Endothelial cell of umbilical vein (primary cell): ENCODE measurements around the gene LIPE. TPM values are rescaled to one million over a fixed set of nuclear protein-coding genes. Genes with fewer than 3 reads are reported as not detected.

Source experiments
- BruUV-seq: library from RNA; stranded (reverse); fragments of 400-500 nt; replicated peaks from 2 replicates; lab custom pipeline; 2021; lab: Mats Ljungman, UMichigan
- CTCF ChIA-PET: fragments of 300-600, 350-600 bp; sonication (Branson Sonifier 250); formaldehyde crosslinking; loops from one replicate; lab custom pipeline; 2021; ENCODE audit warnings: antibody characterized with exemption, inconsistent platforms; lab: Charles Lee
- POLR2A ChIA-PET: fragments of 300-600, 350-600 bp; sonication (Branson Sonifier 250); formaldehyde crosslinking; loops from one replicate; lab custom pipeline; 2021; ENCODE audit warnings: antibody characterized with exemption, inconsistent platforms; lab: Charles Lee
- DNase-seq: peaks from one replicate; pipeline ENCODE4 v3.0.0-alpha.2; 2011; ENCODE audit warnings: low read depth, low spot score
- FAIRE-seq: peaks from 2 replicates; lab custom pipeline; 2011; peaks lifted over from hg19 to GRCh38; lab: Jason Lieb, UNC
- H2AFZ ChIP-seq: 2 replicates; pipeline ENCODE4 v1.6.0; 2012; ENCODE audit warnings: low read depth, low read length, control low read depth, inconsistent platforms
- H3K27ac ChIP-seq: 2 replicates; pipeline ENCODE4 v1.5.1; 2011; ENCODE audit warnings: low read depth, mild to moderate bottlenecking, control low read depth, low read length, moderate library complexity; ENCODE audit not compliant: insufficient read depth
- H3K27me3 ChIP-seq, 2 experiments: 2 replicates each; pipeline versions ENCODE4 v1.6.0 to v1.6.1; 2011; ENCODE audit warnings: low read length in 2 of 2, mixed read lengths in 1 of 2; ENCODE audit not compliant: control insufficient read depth in 2 of 2, insufficient read depth in 2 of 2
- H3K36me3 ChIP-seq, 2 experiments: 2 replicates in 1 of 2; 3 replicates in 1 of 2; pipeline ENCODE4 v1.5.1; 2011; ENCODE audit warnings: low read length in 2 of 2, mild to moderate bottlenecking in 1 of 2, moderate library complexity in 1 of 2; ENCODE audit not compliant: control insufficient read depth in 2 of 2, insufficient read depth in 2 of 2; ENCODE audit errors: extremely low read depth in 1 of 2
- H3K4me1 ChIP-seq: 3 replicates; pipeline ENCODE4 v1.5.1; 2011; ENCODE audit warnings: mild to moderate bottlenecking, low read length; ENCODE audit not compliant: control insufficient read depth, insufficient read depth; ENCODE audit errors: extremely low read depth
- H3K4me2 ChIP-seq: 2 replicates; pipeline ENCODE4 v1.6.1; 2011; ENCODE audit warnings: low read length, control low read depth, mixed read lengths; ENCODE audit not compliant: insufficient read depth
- H3K4me3 ChIP-seq, 3 experiments: fragments of 200-600 bp in 1 of 3; sonication (generic), shearing (Covaris generic) in 1 of 3; replicated peaks in 1 of 3; 2 replicates each; pipeline ENCODE4 v1.5.1; 2011 to 2016; ENCODE audit warnings: control low read depth in 3 of 3, low read length in 3 of 3, mild to moderate bottlenecking in 2 of 3, inconsistent platforms in 1 of 3, low read depth in 1 of 3, moderate library complexity in 1 of 3; ENCODE audit not compliant: insufficient read depth in 1 of 3
- H3K79me2 ChIP-seq: 2 replicates; pipeline ENCODE4 v1.6.0; 2012; ENCODE audit warnings: low read length, inconsistent platforms; ENCODE audit not compliant: control insufficient read depth, insufficient read depth
- H3K9ac ChIP-seq: replicated peaks from 2 replicates; pipeline ENCODE3; 2011; ENCODE audit warnings: low read length, control low read depth; ENCODE audit not compliant: insufficient read depth; ENCODE audit errors: extremely low read depth
- H3K9me1 ChIP-seq: replicated peaks from 3 replicates; pipeline ENCODE4 v1.6.0; 2011; ENCODE audit warnings: mild to moderate bottlenecking, low read length; ENCODE audit not compliant: control insufficient read depth, insufficient read depth; ENCODE audit errors: extremely low read depth
- H3K9me3 ChIP-seq: replicated peaks from 2 replicates; pipeline ENCODE4 v1.5.1; 2012; ENCODE audit warnings: low read length, inconsistent platforms; ENCODE audit not compliant: control insufficient read depth, insufficient read depth
- H4K20me1 ChIP-seq: replicated peaks from 2 replicates; pipeline ENCODE3; 2011; ENCODE audit warnings: mild to moderate bottlenecking, low read length; ENCODE audit not compliant: control insufficient read depth, insufficient read depth; ENCODE audit errors: extremely low read depth
- EZH2 ChIP-seq: IDR thresholded peaks from 2 replicates; pipeline ENCODE4 v1.6.1; 2012; ENCODE audit warnings: borderline replicate concordance, low read depth, mild to moderate bottlenecking, moderate library complexity, low read length, inconsistent platforms; ENCODE audit not compliant: severe bottlenecking
- FOS ChIP-seq: IDR thresholded peaks from 2 replicates; pipeline ENCODE4 v1.6.1; 2011; ENCODE audit warnings: mild to moderate bottlenecking, low read length, moderate library complexity, borderline replicate concordance; ENCODE audit not compliant: insufficient read depth
- GATA2 ChIP-seq: IDR thresholded peaks from 2 replicates; pipeline ENCODE4 v1.7.0; 2011; ENCODE audit warnings: low read depth, mild to moderate bottlenecking, moderate library complexity, mixed read lengths, low read length; ENCODE audit not compliant: insufficient read length, insufficient read depth
- JUN ChIP-seq: IDR thresholded peaks from 2 replicates; pipeline ENCODE4 v1.6.1; 2011; ENCODE audit warnings: borderline replicate concordance, low read depth; ENCODE audit not compliant: insufficient read length, insufficient read depth
- MYC ChIP-seq: IDR thresholded peaks from one replicate; pipeline ENCODE4 v1.6.1; 2011; ENCODE audit warnings: mild to moderate bottlenecking, low read depth, low read length
- POLR2A ChIP-seq: IDR thresholded peaks from 2 replicates; pipeline ENCODE4 v1.6.1; 2012; ENCODE audit warnings: low read depth, mild to moderate bottlenecking, control low read depth, low read length
- POLR2AphosphoS5 ChIP-seq: IDR thresholded peaks from 2 replicates; pipeline ENCODE4 v1.6.1; 2012; ENCODE audit warnings: low read depth, mild to moderate bottlenecking, control low read depth, low read length, moderate library complexity; ENCODE audit not compliant: insufficient read depth
- dilution Hi-C: fragments of 300-500 bp; cut with MboI; formaldehyde crosslinking; loops from one replicate; pipeline ENCODE4 v1.15.0; 2019; ENCODE audit warnings: low sequenced_read_pairs; ENCODE audit not compliant: extremely low pct_ligation_motif_present
- intact Hi-C: fragments of 100-400 bp; cut with micrococcal nuclease; formaldehyde crosslinking; loops from one replicate; pipeline ENCODE4 v1.10.0; 2022
- polyA plus RNA-seq, 4 experiments: library from polyadenylated mRNA; depleted of rRNA in 3 of 4; stranded (reverse) in 3 of 4; unstranded in 1 of 4; fragments of >200 nt; gene quantifications; 2 replicates each; pipeline versions ENCODE4 v1.2.1 to v1.2.3, GENCODE V29; 2011 to 2012; ENCODE audit warnings: missing spikeins in 1 of 4
- total RNA-seq: library from RNA; stranded (reverse); gene quantifications from 2 replicates; pipeline ENCODE4 v1.2.3, GENCODE V29; 2021
- TF ChIP-seq, protein P1 (sequence below), 2 donors: IDR thresholded peaks; 1 replicate in 1 of 2; 2 replicates in 1 of 2; pipeline ENCODE4 v1.5.1; 2011; ENCODE audit warnings: low read length in 2 of 2, mild to moderate bottlenecking in 2 of 2, moderate library complexity in 2 of 2, control low read depth in 1 of 2, inconsistent platforms in 1 of 2, low read depth in 1 of 2; ENCODE audit not compliant: insufficient read depth in 1 of 2; ENCODE audit errors: extremely low read depth in 1 of 2
- TF ChIP-seq, protein P2 (sequence below): IDR thresholded peaks from 2 replicates; pipeline ENCODE4 v1.6.1; 2011; ENCODE audit not compliant: insufficient read depth, insufficient read length

The LIPE gene
- total and polyA plus RNA-seq, 2 donors (not counting 3 experiments of a cell fraction or from before 2014, with no cell fraction given) = 3.8 to 13.5 TPM

DNA sequence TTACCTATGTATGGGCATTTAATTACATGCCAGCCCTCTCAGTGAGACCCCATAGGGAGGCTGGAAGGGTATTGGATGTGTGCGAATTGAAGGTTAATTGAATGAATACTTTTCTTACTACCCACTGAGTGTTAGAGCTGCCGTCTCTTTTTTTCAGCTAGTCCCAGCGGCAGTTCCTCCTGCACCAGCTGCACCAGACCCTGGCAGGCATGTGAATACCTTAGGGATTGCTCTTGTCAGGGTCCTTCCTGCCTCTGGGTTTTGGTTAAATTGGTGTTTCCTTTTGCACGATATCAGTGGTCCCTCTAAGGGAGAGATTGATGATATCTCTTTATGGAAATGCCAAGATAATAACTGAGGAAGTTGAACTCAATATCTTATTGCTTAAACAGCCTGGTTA lies 25.4 kb upstream of the LIPE start:
- FAIRE-seq (no peak), DNase-seq (no peak)
- POLR2A ChIA-PET = no interaction called here
- CTCF ChIA-PET = interaction anchor here (0.6 to 5.1 kb wide), 2 partner anchors 12 to 77 kb away, joined by 3 to 137 read pairs; partner anchors contain the start of gene CEACAM1
- Histone ChIP-seq H3K36me3 (no peaks in the 10 kb centered on the region), H3K9ac (no peak overlapping the region), H4K20me1 (no peaks in the 10 kb centered on the region), H3K9me3 (no peaks in the 10 kb centered on the region), H2AFZ (no peak overlapping the region), H3K9me1 (no peaks in the 10 kb centered on the region), H3K27me3 (peaks cover 7 to 11% of the 10 kb centered on the region in 2 experiments), H3K4me1 (peaks cover 7% of the 10 kb centered on the region), H3K4me2 (no peak overlapping the region), H3K79me2 (no peaks in the 10 kb centered on the region), H3K4me3 (no peak overlapping the region), H3K27ac (no peak overlapping the region)
- intact Hi-C loops (no loop called here), dilution Hi-C loops (no loop called here)
- TF ChIP-seq EZH2 (no peak), FOS (no peak), JUN (no peak), GATA2 (no peak), POLR2AphosphoS5 (no peak), MYC (no peak), POLR2A (no peak)
- TF ChIP-seq, protein P1, sequence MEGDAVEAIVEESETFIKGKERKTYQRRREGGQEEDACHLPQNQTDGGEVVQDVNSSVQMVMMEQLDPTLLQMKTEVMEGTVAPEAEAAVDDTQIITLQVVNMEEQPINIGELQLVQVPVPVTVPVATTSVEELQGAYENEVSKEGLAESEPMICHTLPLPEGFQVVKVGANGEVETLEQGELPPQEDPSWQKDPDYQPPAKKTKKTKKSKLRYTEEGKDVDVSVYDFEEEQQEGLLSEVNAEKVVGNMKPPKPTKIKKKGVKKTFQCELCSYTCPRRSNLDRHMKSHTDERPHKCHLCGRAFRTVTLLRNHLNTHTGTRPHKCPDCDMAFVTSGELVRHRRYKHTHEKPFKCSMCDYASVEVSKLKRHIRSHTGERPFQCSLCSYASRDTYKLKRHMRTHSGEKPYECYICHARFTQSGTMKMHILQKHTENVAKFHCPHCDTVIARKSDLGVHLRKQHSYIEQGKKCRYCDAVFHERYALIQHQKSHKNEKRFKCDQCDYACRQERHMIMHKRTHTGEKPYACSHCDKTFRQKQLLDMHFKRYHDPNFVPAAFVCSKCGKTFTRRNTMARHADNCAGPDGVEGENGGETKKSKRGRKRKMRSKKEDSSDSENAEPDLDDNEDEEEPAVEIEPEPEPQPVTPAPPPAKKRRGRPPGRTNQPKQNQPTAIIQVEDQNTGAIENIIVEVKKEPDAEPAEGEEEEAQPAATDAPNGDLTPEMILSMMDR (IDR thresholded peaks at IDR 0.05; ENCODE audit: extremely low read depth in 1 of 2, insufficient read depth in 1 of 2, low read depth in 1 of 2, low read length in 2 of 2) = no peak
- TF ChIP-seq, protein P2, sequence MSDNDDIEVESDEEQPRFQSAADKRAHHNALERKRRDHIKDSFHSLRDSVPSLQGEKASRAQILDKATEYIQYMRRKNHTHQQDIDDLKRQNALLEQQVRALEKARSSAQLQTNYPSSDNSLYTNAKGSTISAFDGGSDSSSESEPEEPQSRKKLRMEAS = no peak
- no TSS peak for BruUV-seq
